ENCODE results near the gene OR2W1.

The OR2W1 gene

DNA sequence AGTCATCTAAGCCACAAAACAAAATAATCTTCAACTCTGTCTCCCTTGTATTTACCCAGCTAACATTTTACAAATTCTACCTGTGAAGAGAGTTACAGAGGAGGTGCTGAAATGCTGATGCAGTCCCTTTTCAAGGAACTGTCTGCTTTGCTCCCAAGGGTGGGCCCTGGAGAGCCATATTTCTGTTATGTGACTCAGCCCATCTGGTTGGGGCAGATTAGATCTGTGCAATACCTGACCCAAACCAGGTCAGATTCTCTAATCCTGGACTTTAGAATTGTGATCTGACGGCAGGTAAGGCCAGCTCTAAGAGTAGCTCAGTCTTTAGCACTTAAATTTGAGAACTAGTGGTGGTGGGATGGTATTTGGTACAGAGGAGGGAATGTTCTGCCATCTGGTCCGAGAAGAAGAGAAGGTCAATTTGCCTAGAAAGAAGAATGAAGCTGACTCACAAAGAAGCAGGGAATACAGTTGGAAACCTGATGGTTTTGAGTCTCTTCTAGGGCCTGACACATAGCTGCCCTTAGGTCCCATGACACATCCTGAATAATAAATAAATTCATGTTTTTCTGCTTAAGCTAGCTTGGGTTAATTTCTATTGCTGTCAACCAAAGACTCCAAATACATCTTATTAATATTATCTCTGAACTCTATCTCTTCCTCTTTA lies 48.0 kb downstream of the OR2W1 start:
- DNase-seq (ENCODE audit: low spot score): no peak

DNA sequence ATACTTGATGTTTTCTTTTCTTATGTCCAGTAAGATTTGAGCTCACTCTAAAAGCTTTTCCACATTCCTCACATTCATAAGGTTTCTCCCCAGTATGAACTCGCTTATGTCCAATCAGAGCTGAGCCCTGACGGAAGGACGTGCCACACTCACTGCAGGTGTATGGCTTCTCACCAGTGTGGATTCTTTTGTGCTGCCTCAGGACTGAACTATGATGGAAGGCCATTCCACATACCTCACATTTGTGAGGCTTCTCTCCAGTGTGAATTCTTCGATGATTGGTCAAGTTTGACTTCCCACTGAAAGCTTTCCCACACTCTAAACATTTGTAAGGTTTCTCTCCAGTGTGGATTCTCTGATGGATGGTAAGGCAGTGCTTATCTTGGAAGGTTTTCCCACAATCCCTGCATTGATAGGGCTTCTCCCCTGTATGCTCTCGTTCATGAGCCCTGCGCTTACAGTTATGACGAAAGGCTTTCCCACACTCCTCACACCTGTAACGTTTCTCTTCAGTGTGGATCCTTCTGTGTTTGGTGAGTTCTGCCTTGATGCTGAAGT lies 49.8 kb downstream of the OR2W1 start:
- DNase-seq (ENCODE audit: low spot score): no peak
